GM12878 (cell line): ENCODE results near the gene BTBD7.

Experiments
- HDAC2 ChIP-seq: fragments of 200-600 bp; sonication (generic); IDR thresholded peaks from 2 replicates; pipeline ENCODE4 v1.6.1; 2017
- MXI1 ChIP-seq: fragments of 150-350 bp; IDR thresholded peaks from 2 replicates; pipeline ENCODE4 v1.6.1; 2011; ENCODE audit warnings: low read depth, mild to moderate bottlenecking, inconsistent platforms, low read length, improper control_type of control experiment
- NFYA ChIP-seq: IDR thresholded peaks from 2 replicates; pipeline ENCODE4 v1.6.1; 2011; ENCODE audit warnings: low read depth, mild to moderate bottlenecking, low read length, improper control_type of control experiment, borderline replicate concordance
- SUZ12 ChIP-seq: fragments of 200-600 bp; sonication (generic); IDR thresholded peaks from one replicate; pipeline ENCODE4 v1.6.1; 2018; ENCODE audit warnings: antibody characterized with exemption, mild to moderate bottlenecking; ENCODE audit not compliant: unreplicated experiment

GRCh38 chr14:93381644-93382043, 48.8 kb upstream of the BTBD7 start:
- TF ChIP-seq HDAC2 (no peak), NFYA (no peak), MXI1 (no peak), SUZ12 (no peak)
